Measurements from ENCODE around the gene SUSD6.
A peak's percentile ranks its signal among the peaks of the same experiment; 100 is the strongest.

SUSD6 gene

DNA sequence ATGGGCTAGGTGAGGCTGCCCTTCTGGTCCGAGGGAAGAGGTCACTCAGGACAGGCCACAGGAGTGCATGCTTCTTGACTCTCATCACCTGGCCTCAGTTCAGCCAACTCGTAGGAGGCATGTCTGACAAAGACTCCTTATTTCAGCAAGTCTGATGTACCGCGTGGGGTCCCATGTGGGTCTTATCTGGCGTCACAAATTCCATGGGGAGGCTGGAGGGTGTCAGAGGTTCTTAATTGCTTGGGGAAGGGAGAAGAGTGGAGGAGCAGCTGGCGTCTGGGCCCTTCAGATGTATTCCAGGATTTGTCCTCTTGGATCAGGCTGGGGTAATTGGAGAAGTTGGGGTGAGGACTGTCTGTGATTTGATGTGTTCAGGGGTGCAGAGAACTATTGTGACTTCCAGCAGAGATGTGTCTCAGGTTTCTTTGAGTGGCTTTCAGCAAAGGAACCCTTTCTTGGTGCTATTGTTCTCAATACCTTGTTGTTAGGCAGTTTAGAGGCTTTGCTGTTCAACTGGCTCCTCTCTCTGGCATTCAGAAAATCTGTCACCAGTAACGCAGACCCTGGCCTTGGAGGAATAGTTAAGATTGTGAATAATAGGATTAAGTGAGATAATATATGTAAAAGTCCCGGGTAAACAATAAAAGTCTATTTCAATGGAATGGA lies 60.1 kb downstream of the SUSD6 start:
- no peak for FAIRE-seq
- no peak for DNase-seq (ENCODE audit: insufficient read length, low spot score)

DNA sequence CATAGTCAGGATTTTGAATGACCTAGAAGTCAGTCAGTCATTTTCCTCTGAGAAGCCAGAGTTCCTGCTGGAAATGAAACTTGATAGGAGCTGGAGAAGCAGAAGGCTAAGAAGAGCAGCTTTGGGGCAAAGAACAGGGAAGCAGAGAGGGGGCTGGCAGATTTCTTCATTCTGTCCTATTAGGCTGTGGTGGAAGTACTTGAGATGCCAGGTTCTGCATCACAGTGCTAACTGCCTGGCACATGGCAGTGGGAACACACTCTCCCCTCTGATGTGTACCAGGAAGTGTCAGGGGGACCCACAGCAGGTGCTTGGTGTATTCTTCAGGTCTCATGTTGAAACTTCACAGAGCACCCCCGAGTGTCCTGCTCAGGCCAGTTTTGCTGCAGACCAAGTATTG lies 61.0 kb downstream of the SUSD6 start:
- FAIRE-seq (no peak), DNase-seq (ENCODE audit: insufficient read length, low spot score) (no peak)
- TF ChIP-seq, protein P1, sequence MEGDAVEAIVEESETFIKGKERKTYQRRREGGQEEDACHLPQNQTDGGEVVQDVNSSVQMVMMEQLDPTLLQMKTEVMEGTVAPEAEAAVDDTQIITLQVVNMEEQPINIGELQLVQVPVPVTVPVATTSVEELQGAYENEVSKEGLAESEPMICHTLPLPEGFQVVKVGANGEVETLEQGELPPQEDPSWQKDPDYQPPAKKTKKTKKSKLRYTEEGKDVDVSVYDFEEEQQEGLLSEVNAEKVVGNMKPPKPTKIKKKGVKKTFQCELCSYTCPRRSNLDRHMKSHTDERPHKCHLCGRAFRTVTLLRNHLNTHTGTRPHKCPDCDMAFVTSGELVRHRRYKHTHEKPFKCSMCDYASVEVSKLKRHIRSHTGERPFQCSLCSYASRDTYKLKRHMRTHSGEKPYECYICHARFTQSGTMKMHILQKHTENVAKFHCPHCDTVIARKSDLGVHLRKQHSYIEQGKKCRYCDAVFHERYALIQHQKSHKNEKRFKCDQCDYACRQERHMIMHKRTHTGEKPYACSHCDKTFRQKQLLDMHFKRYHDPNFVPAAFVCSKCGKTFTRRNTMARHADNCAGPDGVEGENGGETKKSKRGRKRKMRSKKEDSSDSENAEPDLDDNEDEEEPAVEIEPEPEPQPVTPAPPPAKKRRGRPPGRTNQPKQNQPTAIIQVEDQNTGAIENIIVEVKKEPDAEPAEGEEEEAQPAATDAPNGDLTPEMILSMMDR (IDR thresholded peaks at IDR 0.05; ENCODE audit: insufficient read depth, missing control alignments) = no peak

More for the DNA sequence above, 60.1 kb downstream of the SUSD6 start:
- TF ChIP-seq, protein P1 (IDR thresholded peaks at IDR 0.05; ENCODE audit: insufficient read depth, missing control alignments) = peak; percentile 16

DNA sequence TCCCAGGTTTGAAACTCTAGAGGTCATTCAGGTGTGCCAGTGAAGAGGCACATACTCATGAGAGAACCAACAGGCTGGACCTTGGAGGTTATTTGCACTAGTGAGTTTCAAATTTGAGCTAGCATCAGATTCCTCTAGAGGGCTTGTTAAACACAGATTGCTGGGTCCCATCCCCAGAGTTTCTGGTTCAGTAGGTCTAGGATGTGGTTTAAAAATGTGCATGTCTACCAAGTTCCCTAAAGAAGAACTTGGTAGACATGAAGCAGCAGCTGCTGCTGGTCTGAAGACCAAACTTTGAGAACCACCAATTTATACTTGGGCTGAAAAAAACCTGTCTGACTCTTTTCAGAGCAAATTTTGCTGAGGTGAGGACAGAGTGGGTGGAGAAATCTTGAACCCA lies 61.7 kb downstream of the SUSD6 start:
- TF ChIP-seq, protein P1 (IDR thresholded peaks at IDR 0.05; ENCODE audit: insufficient read depth, missing control alignments) = no peak
- FAIRE-seq (no peak), DNase-seq (ENCODE audit: insufficient read length, low spot score) (no peak)

DNA sequence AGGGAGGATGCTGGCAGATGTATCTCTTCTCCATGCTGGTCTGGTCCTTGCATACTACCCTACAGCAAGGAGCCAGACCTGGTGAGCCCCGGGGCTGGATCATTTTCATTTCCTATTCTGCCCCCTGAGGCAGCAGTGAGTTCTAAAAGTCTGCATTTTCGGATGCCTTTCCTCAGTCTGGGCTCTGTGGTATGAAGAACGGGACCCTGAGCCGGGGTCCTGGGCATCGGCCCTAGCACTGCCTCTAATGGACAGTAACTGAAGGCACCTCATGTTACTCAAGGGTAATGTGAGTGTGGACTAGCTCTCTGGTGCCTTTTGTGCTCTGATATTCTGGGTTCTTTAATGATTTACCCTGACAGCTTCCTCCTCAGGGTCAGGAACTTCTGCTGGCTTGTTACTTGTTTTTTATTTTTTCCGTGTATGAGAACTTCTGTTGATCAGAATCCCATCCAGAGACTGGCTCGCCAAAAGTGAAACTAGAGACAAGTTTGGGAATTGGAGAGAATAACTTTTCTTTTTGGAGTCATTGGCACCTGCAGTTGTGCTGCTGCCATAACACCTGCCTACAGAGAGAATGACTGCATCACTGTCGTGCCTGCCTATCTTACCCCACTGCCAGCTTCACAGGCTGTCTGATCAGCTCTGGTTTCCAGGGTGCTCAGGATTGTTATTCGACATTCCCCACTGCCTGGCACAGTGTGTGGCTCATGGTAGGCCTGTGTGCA lies 62.3 kb downstream of the SUSD6 start:
- no peak for FAIRE-seq
- no peak for DNase-seq (ENCODE audit: insufficient read length, low spot score)
- TF ChIP-seq, protein P1 (IDR thresholded peaks at IDR 0.05; ENCODE audit: insufficient read depth, missing control alignments) = no peak

DNA sequence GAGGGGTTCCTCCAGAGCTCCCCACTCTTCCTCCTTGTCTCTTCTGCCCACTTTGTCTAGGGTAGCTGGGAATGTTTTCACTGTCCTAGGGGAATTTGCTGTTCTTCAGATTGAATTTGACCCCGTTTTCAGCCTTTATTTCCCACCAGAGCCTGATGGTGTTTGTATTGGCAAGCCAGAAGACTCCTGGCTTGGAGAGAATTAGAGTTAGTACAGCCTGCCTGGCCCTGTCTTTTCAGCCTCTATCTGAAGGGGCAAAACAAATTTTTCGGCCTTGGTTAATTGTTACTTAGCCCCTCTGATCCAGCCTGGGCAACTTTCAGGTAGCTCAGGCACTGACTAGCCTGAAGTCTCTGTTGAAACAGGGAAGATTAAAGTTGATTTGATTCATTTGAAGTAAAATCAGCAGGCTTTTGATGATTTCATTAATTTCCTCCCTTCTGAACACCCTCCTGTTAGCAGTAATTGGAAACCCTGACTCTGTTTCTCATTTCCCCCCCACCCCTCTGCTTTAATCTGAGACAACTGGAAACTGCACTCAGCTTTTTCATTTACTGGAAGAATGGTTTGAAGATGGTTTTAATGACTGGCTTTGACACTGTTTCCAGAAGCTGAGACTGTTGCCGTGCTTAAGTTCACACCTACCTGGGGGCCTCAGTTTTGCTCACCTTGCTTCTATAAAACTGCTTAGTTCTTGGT lies 63.3 kb downstream of the SUSD6 start:
- TF ChIP-seq, protein P1 (IDR thresholded peaks at IDR 0.05; ENCODE audit: insufficient read depth, missing control alignments) = no peak
- DNase-seq (ENCODE audit: insufficient read length, low spot score) = no peak
- no peak for FAIRE-seq

DNA sequence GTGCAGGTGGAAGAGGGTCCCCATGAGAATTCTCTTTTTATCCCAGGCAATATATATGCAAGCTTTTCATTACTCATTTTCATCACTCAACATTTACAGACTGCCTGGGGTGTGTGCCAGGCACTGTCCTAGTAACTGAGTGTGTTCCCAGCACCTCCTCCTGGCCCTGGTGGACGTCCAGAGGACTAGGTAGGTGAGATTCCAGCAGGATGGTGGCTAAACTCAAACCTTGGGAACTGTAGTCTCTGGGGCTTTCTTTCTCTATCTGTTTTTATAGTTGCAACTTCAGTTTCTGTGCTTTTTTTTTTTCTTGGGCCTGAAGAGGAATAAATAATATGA lies 63.8 kb downstream of the SUSD6 start:
- no peak for FAIRE-seq
- TF ChIP-seq, protein P1 (IDR thresholded peaks at IDR 0.05; ENCODE audit: insufficient read depth, missing control alignments) = no peak
- no peak for DNase-seq (ENCODE audit: insufficient read length, low spot score)
